H1 (cell line): ENCODE measurements around the gene EXD2. TPM values are rescaled to one million over a fixed set of nuclear protein-coding genes. Genes with fewer than 3 reads are reported as not detected.
A peak's percentile ranks its signal among the peaks of the same experiment; 100 is the strongest.

ENCODE experiments used
- CTCF ChIA-PET: fragments of 300-600 bp; sonication (Branson Sonifier 250); formaldehyde crosslinking; loops from one replicate; lab custom pipeline; 2021; ENCODE audit not compliant: partially characterized antibody; lab: Charles Lee
- POLR2A ChIA-PET: fragments of 300-600 bp; sonication (Branson Sonifier 250); formaldehyde crosslinking; loops from one replicate; lab custom pipeline; 2021; ENCODE audit warnings: inconsistent platforms; ENCODE audit not compliant: partially characterized antibody; lab: Charles Lee
- DNase-seq, 2 experiments: peaks; one replicate each; pipeline versions ENCODE4 v3.0.0 to v3.0.0-alpha.2; 2010 to 2022; ENCODE audit warnings: low spot score in 2 of 2, low read depth in 1 of 2, mixed read lengths in 1 of 2
- FAIRE-seq: peaks from 2 replicates; lab custom pipeline; 2011; peaks lifted over from hg19 to GRCh38; lab: Jason Lieb, UNC
- H2AFZ ChIP-seq: 2 replicates; pipeline ENCODE4 v1.8.1; 2012; ENCODE audit warnings: low read length, inconsistent platforms
- H2AK5ac ChIP-seq: 2 replicates; pipeline ENCODE4 v1.6.1; 2013; ENCODE audit warnings: low read depth, low read length
- H2BK120ac ChIP-seq: replicated peaks from 2 replicates; pipeline ENCODE3; 2013; ENCODE audit warnings: low read depth, low read length, inconsistent platforms
- H2BK12ac ChIP-seq: 2 replicates; pipeline ENCODE4 v1.6.1; 2013; ENCODE audit warnings: low read depth, low read length
- H2BK15ac ChIP-seq: 2 replicates; pipeline ENCODE4 v1.6.1; 2013; ENCODE audit warnings: low read length
- H2BK20ac ChIP-seq: 2 replicates; pipeline ENCODE4 v1.6.1; 2013; ENCODE audit warnings: low read length
- H2BK5ac ChIP-seq: 2 replicates; pipeline ENCODE4 v1.6.1; 2013; ENCODE audit warnings: low read depth, low read length
- H3K14ac ChIP-seq: 2 replicates; pipeline ENCODE4 v1.6.1; 2013; ENCODE audit warnings: inconsistent platforms; ENCODE audit not compliant: insufficient read length
- H3K18ac ChIP-seq: 2 replicates; pipeline ENCODE4 v1.6.1; 2013; ENCODE audit warnings: low read length; ENCODE audit errors: extremely low read depth
- H3K23ac ChIP-seq: 2 replicates; pipeline ENCODE4 v1.6.1; 2013; ENCODE audit warnings: inconsistent platforms; ENCODE audit not compliant: insufficient read length
- H3K23me2 ChIP-seq: 2 replicates; pipeline ENCODE4 v1.6.1; 2013; ENCODE audit warnings: low read depth, low read length
- H3K27ac ChIP-seq: 2 replicates; pipeline ENCODE4 v1.6.1; 2011; ENCODE audit warnings: low read depth, low read length, inconsistent platforms
- H3K27me3 ChIP-seq, 4 experiments: replicated peaks in 1 of 4; 1 replicate in 1 of 4; 2 replicates in 3 of 4; pipeline versions ENCODE4 v1.6.1 to v1.8.1; 2011 to 2013; ENCODE audit warnings: low read length in 3 of 4, mild to moderate bottlenecking in 3 of 4, inconsistent platforms in 2 of 4, mixed read lengths in 2 of 4, moderate library complexity in 1 of 4; ENCODE audit not compliant: control insufficient read depth in 3 of 4, insufficient read depth in 3 of 4; ENCODE audit errors: extremely low read depth in 1 of 4
- H3K36me3 ChIP-seq, 4 experiments: 2 replicates each; pipeline versions ENCODE4 v1.6.1 to v1.8.1; 2011 to 2013; ENCODE audit warnings: mild to moderate bottlenecking in 4 of 4, low read length in 3 of 4, moderate library complexity in 2 of 4, control low read depth in 1 of 4, inconsistent platforms in 1 of 4; ENCODE audit not compliant: insufficient read depth in 4 of 4, control insufficient read depth in 2 of 4
- H3K4ac ChIP-seq: replicated peaks from 2 replicates; pipeline ENCODE3; 2013; ENCODE audit warnings: low read length, low read depth, mixed read lengths, inconsistent platforms; ENCODE audit not compliant: insufficient read length
- H3K4me1 ChIP-seq, 4 experiments: replicated peaks in 1 of 4; 1 replicate in 1 of 4; 2 replicates in 3 of 4; pipeline versions ENCODE4 v1.6.1 to v1.8.1; 2011 to 2013; ENCODE audit warnings: low read length in 3 of 4, inconsistent platforms in 2 of 4, mixed read lengths in 1 of 4; ENCODE audit not compliant: insufficient read depth in 4 of 4, control insufficient read depth in 3 of 4
- H3K4me2 ChIP-seq, 2 experiments: 2 replicates each; pipeline versions ENCODE4 v1.6.1 to v1.8.1; 2011 to 2013; ENCODE audit warnings: low read depth in 2 of 2, low read length in 2 of 2, control low read depth in 1 of 2, inconsistent platforms in 1 of 2, mild to moderate bottlenecking in 1 of 2; ENCODE audit not compliant: insufficient read depth in 1 of 2
- H3K4me3 ChIP-seq, 4 experiments: fragments of 200-600, 300-600 bp in 1 of 4; sonication (generic), shearing (Covaris generic), sonication (Bioruptor Twin) in 1 of 4; 2 replicates each; pipeline versions ENCODE4 v1.5.1 to v1.8.1; 2011 to 2016; ENCODE audit warnings: low read length in 4 of 4, low read depth in 3 of 4, control low read depth in 2 of 4, inconsistent platforms in 2 of 4, mild to moderate bottlenecking in 2 of 4, mixed read lengths in 1 of 4, moderate library complexity in 1 of 4; ENCODE audit not compliant: insufficient read depth in 2 of 4; ENCODE audit errors: extremely low read depth in 1 of 4
- H3K56ac ChIP-seq: replicated peaks from 2 replicates; pipeline ENCODE3; 2013; ENCODE audit warnings: low read depth, mild to moderate bottlenecking, mixed read lengths, low read length, inconsistent platforms; ENCODE audit not compliant: insufficient read length
- H3K79me1 ChIP-seq: 2 replicates; pipeline ENCODE4 v1.6.1; 2013; ENCODE audit warnings: low read depth, low read length, control low read depth
- H3K79me2 ChIP-seq, 2 experiments: 2 replicates each; pipeline versions ENCODE4 v1.6.1 to v1.8.1; 2012 to 2013; ENCODE audit warnings: low read length in 2 of 2, mild to moderate bottlenecking in 2 of 2, inconsistent platforms in 1 of 2; ENCODE audit not compliant: insufficient read depth in 2 of 2, control insufficient read depth in 1 of 2
- H3K9ac ChIP-seq, 4 experiments: replicated peaks in 1 of 4; 1 replicate in 1 of 4; 2 replicates in 3 of 4; pipeline versions ENCODE4 v1.6.1 to v1.8.1; 2011 to 2013; ENCODE audit warnings: low read depth in 3 of 4, low read length in 3 of 4, control low read depth in 2 of 4, mild to moderate bottlenecking in 2 of 4, moderate library complexity in 2 of 4, inconsistent platforms in 1 of 4; ENCODE audit errors: extremely low read depth in 1 of 4
- H3K9me3 ChIP-seq, 2 experiments: 2 replicates each; pipeline versions ENCODE4 v1.6.1 to v1.8.1; 2012 to 2013; ENCODE audit warnings: mild to moderate bottlenecking in 2 of 2, moderate library complexity in 2 of 2, control low read depth in 1 of 2, inconsistent platforms in 1 of 2, low read depth in 1 of 2, low read length in 1 of 2, mixed read lengths in 1 of 2; ENCODE audit not compliant: insufficient read depth in 2 of 2
- H4K20me1 ChIP-seq, 2 experiments: replicated peaks in 1 of 2; 2 replicates each; pipeline versions ENCODE3 to v1.8.1; 2011 to 2013; ENCODE audit warnings: inconsistent platforms in 2 of 2, low read length in 2 of 2, mild to moderate bottlenecking in 1 of 2; ENCODE audit not compliant: insufficient read depth in 2 of 2, control insufficient read depth in 1 of 2
- H4K5ac ChIP-seq: 2 replicates; pipeline ENCODE4 v1.6.1; 2013; ENCODE audit warnings: low read length, low read depth, mixed read lengths, inconsistent platforms; ENCODE audit not compliant: insufficient read length
- H4K8ac ChIP-seq: 2 replicates; pipeline ENCODE4 v1.8.0; 2013; ENCODE audit warnings: mild to moderate bottlenecking, moderate library complexity, low read length, inconsistent platforms; ENCODE audit not compliant: insufficient read depth; ENCODE audit errors: extremely low read depth
- H4K91ac ChIP-seq: replicated peaks from 2 replicates; pipeline ENCODE3; 2013; ENCODE audit warnings: low read length, mixed read lengths, inconsistent platforms; ENCODE audit not compliant: insufficient read length
- CBX5 ChIP-seq: fragments of 300-800, 300-1000 bp; sonication (generic); IDR thresholded peaks from 2 replicates; pipeline ENCODE4 v1.7.1; 2016; ENCODE audit warnings: antibody characterized with exemption, low read length, low read depth
- CEBPB ChIP-seq: IDR thresholded peaks from 2 replicates; pipeline ENCODE4 v1.6.1; 2012; ENCODE audit warnings: low read depth, low read length
- GABPA ChIP-seq: IDR thresholded peaks from 2 replicates; pipeline ENCODE4 v1.6.1; 2011; ENCODE audit warnings: mild to moderate bottlenecking, low read length, moderate library complexity, borderline replicate concordance; ENCODE audit not compliant: insufficient read depth
- HDAC6 ChIP-seq: IDR thresholded peaks from one replicate; pipeline ENCODE4 v1.7.1; 2012; ENCODE audit warnings: low read depth, mild to moderate bottlenecking, inconsistent platforms, low read length, moderate library complexity
- PHF8 ChIP-seq: fragments of 200-600 bp; sonication (generic); conservative IDR thresholded peaks from 2 replicates; pipeline ENCODE4 v1.7.1; 2012; ENCODE audit warnings: low read depth, mild to moderate bottlenecking, inconsistent platforms, low read length, moderate library complexity
- POLR2AphosphoS5 ChIP-seq: IDR thresholded peaks from 2 replicates; pipeline ENCODE4 v1.6.1; 2011; ENCODE audit warnings: low read depth, low read length
- RAD21 ChIP-seq, 2 experiments: IDR thresholded peaks in 1 of 2; conservative IDR thresholded peaks in 1 of 2; 2 replicates each; pipeline ENCODE4 v1.6.1; 2011; ENCODE audit warnings: low read depth in 2 of 2, low read length in 2 of 2, improper control_type of control experiment in 1 of 2, inconsistent platforms in 1 of 2, mild to moderate bottlenecking in 1 of 2, moderate library complexity in 1 of 2
- SIRT6 ChIP-seq: IDR thresholded peaks from one replicate; pipeline ENCODE4 v1.7.1; 2012; ENCODE audit warnings: low read length, inconsistent platforms
- WGBS, 2 experiments: shearing (Covaris generic) in 1 of 2; methylation state at CpG; one replicate each; pipeline versions ENCODE4 v1.1.6 to v1.1.7; 2013 to 2015; ENCODE audit warnings: low lambda C conversion rate in 2 of 2, mixed read lengths in 2 of 2, inconsistent platforms in 1 of 2, low coverage in 1 of 2, missing lambda C conversion rate in 1 of 2; ENCODE audit not compliant: insufficient replicate concordance in 2 of 2, insufficient coverage in 1 of 2, insufficient read length in 1 of 2; ENCODE audit errors: extremely low coverage in 1 of 2, missing lambda C conversion rate in 1 of 2; 5-methylcytosine and 5-hydroxymethylcytosine counted together
- polyA plus RNA-seq, 7 experiments: library from polyadenylated mRNA; depleted of rRNA in 3 of 7; stranded (reverse) in 5 of 7; unstranded in 2 of 7; fragments of >200 nt in 5 of 7; fragments of 200-250 nt in 2 of 7; gene quantifications; 1 replicate in 5 of 7; 2 replicates in 1 of 7; 4 replicates in 1 of 7; pipeline versions ENCODE4 v1.2.1 to v1.2.3, GENCODE V29; 2011 to 2013; ENCODE audit warnings: missing spikeins in 2 of 7, mixed read lengths in 2 of 7
- total RNA-seq: library from RNA; stranded (reverse); fragmentation: NEBNext Ultra II Directional; extraction: Animal tissue kit (Norgen Biotek cat#: 25700); gene quantifications from 2 replicates; pipeline ENCODE4 v1.2.1, GENCODE V29; 2021

EXD2 gene
- total and polyA plus RNA-seq, 2 of the 8 experiments (the other 6 are each of a cell fraction or from before 2014, with no cell fraction given), result 11.9 to 25.9 TPM

DNA sequence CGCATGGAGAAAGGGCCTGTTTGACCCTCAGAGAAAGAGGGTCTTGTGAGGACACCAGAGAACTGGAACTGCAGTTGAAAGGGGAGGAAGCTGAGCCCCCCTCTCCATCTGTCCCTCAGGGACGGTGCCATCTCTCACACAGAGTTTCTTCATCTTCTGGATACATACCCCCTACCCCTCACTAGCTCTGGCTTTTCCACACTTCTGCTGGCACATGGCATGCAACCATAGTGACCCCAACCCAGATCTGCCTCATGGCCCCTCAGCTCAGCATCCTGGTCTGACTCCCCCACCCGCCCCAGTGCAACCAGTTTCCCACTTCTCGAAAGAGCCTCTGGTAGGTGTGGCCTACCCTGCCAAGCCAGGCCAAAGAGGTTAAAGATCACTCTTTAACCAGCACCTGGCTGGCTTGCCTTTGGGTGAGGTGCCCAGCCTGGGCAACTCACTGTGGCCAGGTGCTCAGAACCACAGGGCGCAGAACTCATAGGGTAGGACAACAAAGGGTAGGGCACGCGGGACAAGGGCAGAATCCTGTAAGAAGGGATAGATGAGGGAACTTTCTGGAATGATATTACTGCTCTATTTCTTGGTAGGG, 94.5 kb downstream of the EXD2 start:
- Histone ChIP-seq H4K20me1 (no peaks in the 10 kb centered on the region), H3K23ac (no peak overlapping the region), H3K14ac (no peak overlapping the region), H3K4me1 (peaks cover 0 to 2% (median under 1%) of the 10 kb centered on the region in 4 experiments; a peak in 2 of 7 replicates), H3K36me3 (no peaks in the 10 kb centered on the region), H3K79me1 (no peaks in the 10 kb centered on the region), H3K9ac (no peak overlapping the region), H3K18ac (no peak overlapping the region), H3K4ac (no peak overlapping the region), H3K9me3 (no peaks in the 10 kb centered on the region), H2BK5ac (no peak overlapping the region), H4K91ac (no peak overlapping the region), H3K27ac (no peak overlapping the region), H3K23me2 (no peaks in the 10 kb centered on the region), H2BK12ac (no peak overlapping the region), H4K5ac (no peak overlapping the region), H3K56ac (no peak overlapping the region), H2AK5ac (no peak overlapping the region), H2BK120ac (no peak overlapping the region), H2BK15ac (no peak overlapping the region), H3K4me3 (no peak overlapping the region), H3K4me2 (no peak overlapping the region), H3K79me2 (no peaks in the 10 kb centered on the region), H2BK20ac (no peak overlapping the region), H4K8ac (no peak overlapping the region; the same call in 1 of the 2 replicates), H3K27me3 (no peaks in the 10 kb centered on the region; a peak in 1 of 7 replicates), H2AFZ (no peak overlapping the region)
- WGBS, 2 experiments, result 93% methylated on average over 7 of the region's 7 CpGs; no CpG with 5 or more reads in 1 of the 2 experiments
- ChIA-PET CTCF (interaction anchor here (1.0 to 6.4 kb wide), 5 partner anchors 9 to 46 kb away, joined by 3 to 63 read pairs (median 5); no protein-coding TSS in a partner anchor), POLR2A (no interaction called here)
- peak in 1 of 2 experiments; percentile 37 for DNase-seq
- FAIRE-seq, result no peak
- TF ChIP-seq GABPA (no peak), SIRT6 (no peak), CBX5 (no peak), PHF8 (no peak), CEBPB (no peak), HDAC6 (no peak), POLR2AphosphoS5 (no peak), RAD21 (IDR thresholded peaks at IDR 0.05 in 1 of 2, conservative IDR thresholded peaks at IDR 0.05 in 1 of 2; ENCODE audit: low read depth in 2 of 2, low read length in 2 of 2) (no peak)
